ENCODE data around the gene TMEM45B. TPM values are rescaled to one million over a fixed set of nuclear protein-coding genes. Genes with fewer than 3 reads are reported as not detected.
"Not testable (repeated sequence)": the region's sequence is repeated elsewhere in the genome, so short reads cannot be mapped to it uniquely, and the experiment has no call there.

The TMEM45B gene
- 0.10 TPM for total RNA-seq
- long read RNA-seq = 0 reads

- ATAC-seq = peak; percentile 55
- no peak for DNase-seq
- intact Hi-C loops (cut with micrococcal nuclease) = no loop called here
These were observed at the start of gene TMEM45B for GRCh38 chr11:129815596-129816461. Gene TMEM45B, plus strand, starts transcription at chr11:129815848. Its CDS starts 36,635 bp downstream, at chr11:129852483.

- no peak for DNase-seq
- intact Hi-C loops (cut with micrococcal nuclease) = no loop called here
- ATAC-seq = no peak
These were observed 48.6 kb upstream of the TMEM45B start for GRCh38 chr11:129766898-129767604.

GRCh38 chr11:129767827-129768226 is 47.8 kb upstream of the TMEM45B start:
- intact Hi-C loops (cut with micrococcal nuclease) = no loop called here
- no peak for DNase-seq
- no peak for ATAC-seq

GRCh38 chr11:129768356-129768755 is 47.3 kb upstream of the TMEM45B start:
- DNase-seq = no peak
- ATAC-seq = no peak
- intact Hi-C loops (cut with micrococcal nuclease) = no loop called here

- no peak for ATAC-seq
These were observed 46.6 kb upstream of the TMEM45B start for GRCh38 chr11:129769059-129769458.

DNA sequence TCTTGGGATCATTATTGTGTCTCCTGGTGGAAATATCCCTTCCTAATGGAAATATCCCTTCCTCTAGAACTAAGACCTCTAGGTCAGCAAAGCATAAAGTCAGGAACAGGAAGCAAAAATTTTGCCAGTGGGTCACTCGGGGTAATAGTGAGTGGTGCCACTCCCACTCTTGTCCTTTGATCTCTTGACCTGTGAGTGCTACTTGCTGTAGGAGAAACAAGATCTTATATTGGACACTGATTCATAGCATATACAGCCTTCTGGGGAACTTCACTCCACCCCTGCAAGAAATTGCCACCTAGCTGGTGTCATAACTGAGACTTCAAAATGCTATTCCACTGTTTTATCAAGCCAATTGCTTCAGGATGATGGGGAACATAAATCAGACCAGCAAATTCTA is 44.7 kb upstream of the TMEM45B start:
- intact Hi-C loops (cut with micrococcal nuclease) = no loop called here
- DNase-seq (no peak), ATAC-seq (no peak)

More at GRCh38 chr11:129769059-129769458, 46.6 kb upstream of the TMEM45B start:
- intact Hi-C loops (cut with micrococcal nuclease) = no loop called here
- DNase-seq = no peak

DNA sequence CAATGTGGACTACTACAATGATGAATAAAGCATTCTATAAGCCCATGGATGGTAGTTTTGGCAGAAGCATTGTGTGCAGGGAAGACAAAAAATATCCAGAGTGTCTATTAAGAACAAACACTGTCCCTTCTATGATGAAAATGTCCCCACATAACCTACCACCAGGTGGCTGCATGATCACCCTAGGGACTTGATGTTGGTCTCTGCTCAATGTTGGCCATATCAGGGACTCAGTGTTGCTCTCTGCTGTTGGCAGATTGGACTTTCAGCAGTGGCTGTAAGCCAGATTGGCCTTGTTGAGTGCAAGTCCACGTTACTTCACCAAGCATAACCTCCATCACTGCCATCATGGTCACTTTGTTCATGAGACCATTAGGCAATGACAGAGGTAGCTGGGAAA is 44.2 kb upstream of the TMEM45B start:
- ATAC-seq; DNase-seq; intact Hi-C loops (cut with micrococcal nuclease): not testable (repeated sequence)

- ATAC-seq (no peak), DNase-seq (no peak)
- intact Hi-C loops (cut with micrococcal nuclease) = no loop called here
These were observed 36.8 kb upstream of the TMEM45B start for GRCh38 chr11:129778877-129779276.

- ATAC-seq (no peak), DNase-seq (no peak)
- intact Hi-C loops (cut with micrococcal nuclease) = no loop called here
These were observed 36.3 kb upstream of the TMEM45B start for GRCh38 chr11:129779342-129779741.

DNA sequence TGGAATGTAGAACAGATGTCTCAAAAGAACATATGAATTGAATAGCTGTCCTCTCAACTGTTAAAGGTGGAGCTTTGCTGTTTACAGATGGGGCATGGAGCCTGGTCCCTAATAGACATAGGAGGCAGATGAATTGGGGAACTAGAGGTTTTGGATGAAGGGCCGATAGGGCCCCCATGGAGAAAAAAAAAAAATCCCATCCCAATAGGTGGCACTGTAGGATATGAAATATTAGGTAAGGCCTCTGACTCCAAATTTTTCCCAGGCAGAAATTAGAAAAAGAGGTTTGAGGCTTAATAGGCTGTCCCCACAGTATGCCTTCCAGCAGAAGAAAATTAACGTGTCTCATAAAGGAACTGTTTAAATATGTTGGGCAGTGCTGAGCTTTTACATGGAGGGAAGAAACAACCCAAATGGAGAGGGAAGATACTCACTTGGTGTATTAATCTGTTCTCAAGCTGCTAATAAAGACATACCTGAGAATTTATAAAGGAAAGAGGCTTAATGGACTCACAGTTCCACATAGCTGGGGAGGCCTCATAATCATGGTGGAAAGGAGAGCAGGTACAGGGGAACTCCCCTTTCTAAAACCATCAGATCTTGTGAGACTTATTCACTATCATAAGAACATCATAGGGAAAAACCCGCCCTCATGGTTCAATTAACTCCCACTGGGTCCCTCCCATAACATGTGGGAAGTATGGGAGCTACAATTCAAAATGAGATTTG is 30.1 kb upstream of the TMEM45B start:
- ATAC-seq = no peak
- DNase-seq = no peak
- intact Hi-C loops (cut with micrococcal nuclease) = no loop called here

GRCh38 chr11:129786112-129786416 is 29.6 kb upstream of the TMEM45B start:
- intact Hi-C loops (cut with micrococcal nuclease); ATAC-seq; DNase-seq: not testable (repeated sequence)

GRCh38 chr11:129787532-129788155 is 28.0 kb upstream of the TMEM45B start:
- ATAC-seq (no peak), DNase-seq (no peak)
- intact Hi-C loops (cut with micrococcal nuclease) = no loop called here

DNA sequence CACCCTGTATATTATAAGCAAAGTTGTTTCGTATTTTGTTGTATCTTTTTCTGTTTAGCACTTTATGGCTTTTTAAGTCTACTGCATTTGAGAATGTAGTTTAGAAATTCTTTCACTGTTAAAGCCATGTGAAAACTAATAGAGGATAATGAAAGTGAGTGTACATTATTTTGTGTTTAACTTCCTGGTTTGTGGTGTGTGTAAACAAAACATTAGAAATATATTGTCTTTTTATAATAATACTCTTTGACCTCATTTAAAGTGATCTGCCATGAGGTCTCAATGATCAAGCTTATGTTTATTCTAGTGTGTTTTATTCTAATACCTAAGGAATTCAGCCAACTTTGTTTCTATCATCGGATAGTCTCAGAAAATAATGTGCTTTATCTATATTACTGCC is 27.4 kb upstream of the TMEM45B start:
- no peak for ATAC-seq
- intact Hi-C loops (cut with micrococcal nuclease) = no loop called here
- DNase-seq = no peak

- DNase-seq (no peak), ATAC-seq (no peak)
- intact Hi-C loops (cut with micrococcal nuclease) = no loop called here
These were observed 25.5 kb upstream of the TMEM45B start for GRCh38 chr11:129790106-129790505.

DNA sequence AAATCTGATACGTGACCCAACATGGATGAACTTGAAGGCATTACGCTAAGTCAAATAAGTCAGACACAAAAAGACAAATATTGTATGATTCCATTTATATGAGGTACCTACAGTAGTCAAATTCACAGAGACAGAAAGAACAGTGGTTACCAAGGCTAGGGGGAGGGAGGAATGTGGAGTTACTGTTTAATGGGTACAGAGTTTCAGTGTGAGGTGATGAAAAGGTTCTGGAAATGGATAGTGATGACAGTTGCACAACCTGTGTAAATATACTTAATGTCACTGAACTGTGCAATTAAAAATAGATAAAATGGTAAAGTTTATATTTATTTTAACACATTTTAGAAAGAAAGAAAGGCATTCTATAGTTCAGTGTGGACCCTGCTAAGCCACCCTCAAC is 24.1 kb upstream of the TMEM45B start:
- no peak for DNase-seq
- intact Hi-C loops (cut with micrococcal nuclease) = no loop called here
- ATAC-seq = no peak

- no peak for ATAC-seq
- no peak for DNase-seq
- intact Hi-C loops (cut with micrococcal nuclease) = no loop called here
These were observed 23.0 kb upstream of the TMEM45B start for GRCh38 chr11:129792663-129793062.

GRCh38 chr11:129795089-129795488 is 20.6 kb upstream of the TMEM45B start:
- intact Hi-C loops (cut with micrococcal nuclease) = no loop called here
- ATAC-seq (no peak), DNase-seq (no peak)

- DNase-seq = no peak
- intact Hi-C loops (cut with micrococcal nuclease) = no loop called here
These were observed 17.4 kb upstream of the TMEM45B start for GRCh38 chr11:129798212-129798611.

DNA sequence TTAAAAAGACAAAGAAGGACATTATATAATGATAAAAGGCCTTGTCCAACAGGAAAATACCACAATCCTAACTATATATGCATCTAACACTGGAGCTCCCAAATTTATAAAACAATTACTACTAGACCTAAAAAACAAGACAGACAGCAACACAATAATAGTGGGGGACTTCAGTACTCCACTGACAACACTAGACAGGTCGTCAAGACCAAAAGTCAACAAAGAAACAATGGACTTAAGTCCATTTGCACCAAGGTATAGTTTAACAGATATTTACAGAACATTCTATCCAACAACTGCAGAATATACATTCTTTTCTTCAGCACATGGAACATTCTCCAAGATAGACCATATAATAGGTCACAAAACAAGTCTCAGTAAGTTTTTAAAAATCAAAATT is 15.5 kb upstream of the TMEM45B start:
- DNase-seq; ATAC-seq; intact Hi-C loops (cut with micrococcal nuclease): not testable (repeated sequence)

More at GRCh38 chr11:129798212-129798611, 17.4 kb upstream of the TMEM45B start:
- ATAC-seq = no peak
